HepG2 (cell line): ENCODE measurements around the gene CENPL. TPM values are rescaled to one million over a fixed set of nuclear protein-coding genes. Genes with fewer than 3 reads are reported as not detected.

Experiments used
- BCL3 ChIP-seq: sonication (generic); formaldehyde crosslinking; IDR thresholded peaks from 2 replicates; pipeline ENCODE4 v1.5.1; 2020; ENCODE audit warnings: mild to moderate bottlenecking, missing genetic modification reagents, moderate library complexity
- CHD2 ChIP-seq: IDR thresholded peaks from 2 replicates; pipeline ENCODE4 v1.6.1; 2011; ENCODE audit warnings: low read depth, low read length, improper control_type of control experiment
- FOXO4 ChIP-seq: sonication (generic); formaldehyde crosslinking; conservative IDR thresholded peaks from 2 replicates; pipeline ENCODE4 v1.8.1; 2023; ENCODE audit warnings: missing genetic modification reagents
- HES4 ChIP-seq: sonication (generic); formaldehyde crosslinking; IDR thresholded peaks from 2 replicates; pipeline ENCODE4 v1.9.0; 2021; ENCODE audit warnings: mild to moderate bottlenecking, missing genetic modification reagents, borderline replicate concordance
- HOXD1 ChIP-seq: sonication (generic); formaldehyde crosslinking; IDR thresholded peaks from 2 replicates; pipeline ENCODE4 v1.5.0; 2020; ENCODE audit warnings: missing genetic modification reagents
- ISX ChIP-seq: sonication (generic); formaldehyde crosslinking; conservative IDR thresholded peaks from 2 replicates; pipeline ENCODE4 v1.5.0; 2020; ENCODE audit warnings: missing genetic modification reagents
- KDM2A ChIP-seq: sonication (generic); formaldehyde crosslinking; IDR thresholded peaks from 2 replicates; pipeline ENCODE4 v1.4.0; 2020; ENCODE audit warnings: low read depth, missing genetic modification reagents, borderline replicate concordance
- MEF2D ChIP-seq: sonication (generic); formaldehyde crosslinking; IDR thresholded peaks from 2 replicates; pipeline ENCODE4 v1.5.1; 2020; ENCODE audit warnings: mild to moderate bottlenecking, missing genetic modification reagents
- NR2F2 ChIP-seq: IDR thresholded peaks from 2 replicates; pipeline ENCODE4 v1.6.1; 2012; ENCODE audit warnings: low read depth, inconsistent platforms, borderline replicate concordance
- PHF8 ChIP-seq: sonication (generic); formaldehyde crosslinking; IDR thresholded peaks from 2 replicates; pipeline ENCODE4 v1.5.0; 2020; ENCODE audit warnings: missing genetic modification reagents
- POGZ ChIP-seq: sonication (generic); formaldehyde crosslinking; IDR thresholded peaks from 2 replicates; pipeline ENCODE4 v1.4.0; 2020; ENCODE audit warnings: mild to moderate bottlenecking, missing genetic modification reagents
- RBFOX2 ChIP-seq: fragments of 200-400 bp; formaldehyde crosslinking; IDR thresholded peaks from 2 replicates; pipeline ENCODE4 v1.6.1; 2017; ENCODE audit warnings: low read depth, mild to moderate bottlenecking, low read length
- TCF12 ChIP-seq, 2 experiments: fragments of 450-650 bp in 1 of 2; sonication (generic) in 1 of 2; formaldehyde crosslinking in 1 of 2; IDR thresholded peaks; 2 replicates each; pipeline versions ENCODE4 v1.6.1 to v1.8.0; 2017 to 2022; ENCODE audit warnings: antibody characterized with exemption in 1 of 2, mild to moderate bottlenecking in 1 of 2, missing genetic modification reagents in 1 of 2, moderate library complexity in 1 of 2
- YEATS2 ChIP-seq: sonication (generic); formaldehyde crosslinking; IDR thresholded peaks from 2 replicates; pipeline ENCODE4 v1.4.0; 2020; ENCODE audit warnings: missing genetic modification reagents, borderline replicate concordance
- ZBTB2 ChIP-seq: sonication (generic); formaldehyde crosslinking; IDR thresholded peaks from 2 replicates; pipeline ENCODE4 v1.8.0; 2022; ENCODE audit warnings: low read depth, missing genetic modification reagents
- ZBTB7B ChIP-seq: sonication (generic); formaldehyde crosslinking; IDR thresholded peaks from 2 replicates; pipeline ENCODE4 v1.4.0; 2020; ENCODE audit warnings: missing genetic modification reagents
- ZMYM3 ChIP-seq: sonication (generic); formaldehyde crosslinking; IDR thresholded peaks from 2 replicates; pipeline ENCODE4 v1.5.1; 2020; ENCODE audit warnings: mild to moderate bottlenecking, missing genetic modification reagents
- ZNF143 ChIP-seq: sonication (generic); formaldehyde crosslinking; IDR thresholded peaks from 2 replicates; pipeline ENCODE4 v1.4.0; 2020; ENCODE audit warnings: missing genetic modification reagents
- ZNF383 ChIP-seq: sonication (generic); formaldehyde crosslinking; IDR thresholded peaks from 2 replicates; pipeline ENCODE4 v1.4.0; 2020; ENCODE audit warnings: missing genetic modification reagents, mild to moderate bottlenecking, borderline replicate concordance
- ZNF567 ChIP-seq: sonication (generic); formaldehyde crosslinking; IDR thresholded peaks from 2 replicates; pipeline ENCODE4 v1.8.1; 2023; ENCODE audit warnings: mild to moderate bottlenecking, missing genetic modification reagents, borderline replicate concordance
- ZNF629 ChIP-seq: sonication (generic); formaldehyde crosslinking; conservative IDR thresholded peaks from 2 replicates; pipeline ENCODE4 v1.5.0; 2020; ENCODE audit warnings: missing genetic modification reagents
- ZNF670 ChIP-seq: sonication (generic); formaldehyde crosslinking; IDR thresholded peaks from 2 replicates; pipeline ENCODE4 v1.8.0; 2022; ENCODE audit warnings: mild to moderate bottlenecking, missing genetic modification reagents, borderline replicate concordance
- ZNF781 ChIP-seq: sonication (generic); formaldehyde crosslinking; IDR thresholded peaks from 2 replicates; pipeline ENCODE4 v1.5.1; 2020; ENCODE audit warnings: borderline replicate concordance, mild to moderate bottlenecking, missing genetic modification reagents; ENCODE audit errors: not compliant biosample characterization
- ZSCAN21 ChIP-seq: sonication (generic); formaldehyde crosslinking; IDR thresholded peaks from 2 replicates; pipeline ENCODE4 v1.8.0; 2022; ENCODE audit warnings: mild to moderate bottlenecking, missing genetic modification reagents, moderate library complexity, borderline replicate concordance
- polyA plus RNA-seq, 8 experiments: library from polyadenylated mRNA; depleted of rRNA in 3 of 8; stranded (reverse) in 7 of 8; unstranded in 1 of 8; fragments of >200 nt; fragmentation: Illumina TruSeq in 4 of 8; extraction: Trizol in 4 of 8; gene quantifications; 2 replicates each; pipeline versions ENCODE4 v1.2.1 to v1.2.3, GENCODE V29; 2011 to 2016; ENCODE audit warnings: low read depth in 4 of 8, missing spikeins in 1 of 8, mixed read lengths in 1 of 8; ENCODE audit not compliant: insufficient read depth in 1 of 8
- total RNA-seq, 5 experiments: library from RNA; depleted of rRNA; stranded (reverse); fragments of >200 nt; fragmentation: Illumina TruSeq; extraction: Trizol; gene quantifications; 2 replicates each; pipeline ENCODE4 v1.2.3, GENCODE V29; 2016; ENCODE audit warnings: low read depth in 1 of 5

CENPL gene
- total and polyA plus RNA-seq, 2 of the 13 experiments (the other 11 are each of a cell fraction or from before 2014, with no cell fraction given), result 4.4 to 14.2 TPM

GRCh38 chr1:173868266-173869020 lies 43.8 kb upstream of the CENPL start, which contains the start of gene ZBTB37 (continued):
- TF ChIP-seq ZBTB7B (CRISPR knock-in tag) (0 out of 2 replicates have a peak, but pooled peaks have one; percentile 49), HOXD1 (CRISPR knock-in tag) (peak; percentile 76), RBFOX2 (peak; percentile 84), TCF12 (IDR thresholded peaks at IDR 0.05) (no peak), TCF12 (CRISPR knock-in tag; IDR thresholded peaks at IDR 0.05) (0 out of 2 replicates have a peak, but pooled peaks have one; percentile 81), BCL3 (CRISPR knock-in tag) (peak; percentile 34; the same call in 1 of the 2 replicates), ZMYM3 (CRISPR knock-in tag) (no peak), HES4 (CRISPR knock-in tag) (peak; percentile 56; the same call in 1 of the 2 replicates), MEF2D (no peak; the same call in 1 of the 2 replicates), ISX (CRISPR knock-in tag) (no peak), ZNF670 (CRISPR knock-in tag) (no peak; the same call in 1 of the 2 replicates), CHD2 (0 out of 2 replicates have a peak, but pooled peaks have one; percentile 48), ZSCAN21 (CRISPR knock-in tag) (no peak; the same call in 1 of the 2 replicates), ZNF383 (CRISPR knock-in tag) (no peak), ZBTB2 (peak; percentile 33; the same call in 1 of the 2 replicates), KDM2A (CRISPR knock-in tag) (peak; percentile 72), ZNF143 (no peak), ZNF781 (no peak), POGZ (CRISPR knock-in tag) (peak; percentile 8; the same call in 1 of the 2 replicates), ZNF567 (CRISPR knock-in tag) (no peak), YEATS2 (CRISPR knock-in tag) (no peak), ZNF629 (CRISPR knock-in tag) (no peak), NR2F2 (peak; percentile 47; the same call in 1 of the 2 replicates), PHF8 (CRISPR knock-in tag) (peak; percentile 86), FOXO4 (CRISPR knock-in tag) (no peak)
